ENCODE results near the gene ST6GALNAC2.

The ST6GALNAC2 gene

DNA sequence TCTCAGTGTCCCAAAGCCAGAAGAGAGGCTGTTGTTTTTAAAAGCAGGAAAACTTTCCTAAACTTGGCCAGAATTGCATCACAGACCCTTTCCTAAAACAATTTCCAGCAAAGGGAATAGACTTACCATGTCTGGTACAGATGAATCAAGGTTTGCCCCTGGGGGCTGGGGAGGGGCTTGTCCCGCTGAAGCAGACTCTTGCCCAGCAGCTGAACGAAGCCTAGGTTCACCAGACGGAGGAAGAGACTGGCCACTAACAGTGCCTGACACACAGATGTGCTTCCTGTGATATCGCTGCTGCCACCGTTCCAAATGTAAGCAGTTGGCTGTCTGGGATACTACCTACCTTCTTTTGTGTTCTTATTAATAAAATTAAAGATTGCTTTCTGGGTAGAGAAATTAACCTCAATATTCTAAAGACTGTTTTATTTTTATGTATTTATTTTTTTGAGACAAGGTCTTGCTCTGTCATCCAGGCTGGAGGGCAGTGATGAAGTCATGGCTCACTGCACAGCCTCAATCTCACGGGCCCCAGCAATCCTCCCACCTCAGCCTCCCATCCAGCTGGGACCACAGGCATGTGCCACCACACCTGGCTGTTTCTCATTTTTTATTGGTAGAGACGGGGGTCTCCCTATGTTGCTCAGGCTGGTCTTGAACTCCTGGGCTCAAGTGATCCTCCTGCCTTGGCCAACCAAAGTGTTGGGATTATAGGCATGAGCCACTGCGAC is 32.3 kb downstream of the ST6GALNAC2 start:
- no peak for DNase-seq

DNA sequence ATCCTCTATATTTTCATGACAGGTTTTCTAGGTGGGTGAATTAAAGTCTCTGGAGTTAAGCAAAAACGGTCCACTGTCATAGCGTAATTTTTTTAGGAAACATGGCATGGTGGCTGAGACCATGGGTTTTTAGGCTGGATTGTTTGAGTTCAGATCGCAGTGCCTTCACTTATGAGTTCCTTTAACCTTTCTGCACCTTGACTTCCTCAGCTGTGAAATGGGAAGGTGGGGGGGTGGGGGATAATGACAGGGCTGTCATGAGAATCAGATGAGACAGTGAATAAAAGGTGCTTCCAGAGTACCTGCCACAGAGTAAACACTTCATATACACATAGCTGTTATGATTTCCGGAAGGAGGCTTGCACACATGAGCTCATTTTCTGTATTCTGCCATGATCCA is 34.0 kb downstream of the ST6GALNAC2 start:
- DNase-seq = no peak

DNA sequence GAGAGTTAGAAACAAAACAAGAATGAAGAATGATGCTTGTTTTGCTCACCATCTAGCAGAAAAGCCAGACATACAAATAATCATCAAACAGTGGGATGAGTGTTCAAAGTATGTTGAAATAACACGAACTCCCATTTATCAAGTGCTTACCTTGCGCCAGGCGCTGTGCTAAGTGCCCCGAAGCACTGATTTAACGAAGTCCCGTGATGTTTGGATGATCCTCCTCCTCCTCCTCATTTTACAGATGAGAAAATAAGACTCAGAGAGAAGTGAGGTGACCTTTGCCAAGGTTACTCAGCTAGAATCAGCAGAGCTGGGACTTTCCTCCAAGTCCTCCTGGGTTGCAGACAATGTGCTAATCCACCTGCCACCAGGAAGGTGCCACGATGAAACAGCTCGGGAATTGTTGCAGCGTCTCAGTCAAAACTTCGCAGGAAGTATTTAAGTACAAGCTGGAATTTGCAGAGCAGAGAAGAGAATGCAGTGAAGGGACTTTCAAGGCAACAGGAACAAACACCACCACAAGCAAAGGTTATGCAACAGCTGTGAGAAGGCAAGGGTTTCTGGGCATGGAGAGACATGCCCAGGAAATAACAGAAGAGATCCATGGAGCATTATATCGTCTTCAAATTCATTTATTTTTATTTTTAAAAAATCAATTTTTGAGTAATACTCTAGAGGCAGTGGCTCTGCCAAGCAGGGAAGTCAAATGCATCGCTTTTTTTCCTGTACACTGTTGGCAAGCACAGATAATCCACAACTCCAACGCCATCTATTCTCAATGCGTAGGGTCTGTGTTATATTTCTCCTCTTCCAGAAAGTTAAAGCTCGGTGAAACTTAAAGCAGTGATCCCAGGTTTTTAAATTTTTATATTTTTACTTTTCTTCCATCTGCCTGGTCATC is 34.7 kb downstream of the ST6GALNAC2 start:
- no peak for DNase-seq

DNA sequence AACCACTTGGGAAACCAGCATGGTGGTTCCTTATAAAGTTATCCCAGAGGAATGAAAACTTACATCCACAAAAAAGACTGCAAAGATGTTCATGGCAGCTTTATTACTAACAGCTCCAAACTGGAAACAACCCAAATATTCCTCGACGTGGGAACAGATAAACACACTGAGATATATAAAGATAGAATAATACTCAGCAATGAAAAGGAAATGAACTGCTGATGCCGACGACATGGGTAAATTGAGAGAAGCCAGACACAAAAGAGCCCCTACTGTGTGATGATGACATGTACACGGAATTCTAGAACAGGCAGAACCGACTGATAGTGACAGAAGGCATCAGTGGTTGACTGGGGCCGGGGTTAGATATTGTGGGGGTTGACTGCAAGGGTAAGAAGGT is 36.1 kb downstream of the ST6GALNAC2 start:
- DNase-seq = no peak

DNA sequence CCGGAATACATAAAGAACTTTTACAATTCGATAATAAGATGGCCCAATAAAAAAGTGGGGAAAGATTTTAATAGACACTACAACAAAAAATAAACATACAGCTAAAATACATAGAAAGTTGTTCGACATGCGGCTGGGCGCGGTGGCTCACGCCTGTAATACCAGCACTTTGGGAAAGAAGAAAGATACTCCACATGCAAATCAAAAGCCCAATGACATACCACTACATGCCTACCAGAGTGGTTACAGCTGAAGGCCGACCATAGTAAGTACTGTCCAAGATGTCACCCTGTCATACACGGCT is 36.5 kb downstream of the ST6GALNAC2 start:
- no peak for DNase-seq

DNA sequence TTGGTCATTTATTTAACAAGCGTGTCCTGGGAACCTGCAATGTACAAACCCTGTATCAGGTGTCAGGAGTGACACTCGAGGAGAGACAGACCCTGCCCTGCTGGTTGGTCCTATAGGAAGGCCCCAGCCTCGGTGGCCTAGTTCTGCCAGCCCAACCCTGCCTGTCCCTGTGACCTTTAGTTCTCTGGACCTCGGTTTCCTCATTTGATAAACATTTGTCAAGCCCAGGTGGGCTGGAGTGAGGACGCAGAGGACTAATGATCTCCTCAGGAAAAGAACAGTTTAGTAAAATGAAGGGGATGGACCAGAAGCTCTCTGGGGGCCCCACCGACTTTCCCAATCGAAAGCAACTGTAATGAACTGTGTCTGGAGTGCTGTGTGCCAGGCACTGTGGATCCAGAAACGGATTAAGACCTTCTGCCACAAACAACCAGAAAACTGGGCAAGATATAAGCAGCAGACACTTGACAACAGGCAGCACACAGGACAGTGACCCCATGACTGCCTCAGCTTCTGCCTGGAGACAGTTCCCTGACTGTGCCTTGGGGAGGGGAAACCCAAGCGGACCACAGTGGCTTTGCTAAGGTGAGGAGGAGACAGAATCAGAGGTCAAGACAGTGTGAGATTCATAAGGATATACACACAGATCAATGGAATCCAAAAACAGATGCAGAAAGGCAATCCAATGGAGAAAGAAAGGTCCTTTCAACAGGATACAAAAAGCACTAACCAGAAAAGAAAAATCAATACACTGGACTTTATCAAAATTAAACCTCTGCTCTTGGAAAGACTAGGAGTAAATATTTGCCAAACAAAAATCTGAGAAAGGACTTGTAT is 37.1 kb downstream of the ST6GALNAC2 start:
- no peak for DNase-seq

DNA sequence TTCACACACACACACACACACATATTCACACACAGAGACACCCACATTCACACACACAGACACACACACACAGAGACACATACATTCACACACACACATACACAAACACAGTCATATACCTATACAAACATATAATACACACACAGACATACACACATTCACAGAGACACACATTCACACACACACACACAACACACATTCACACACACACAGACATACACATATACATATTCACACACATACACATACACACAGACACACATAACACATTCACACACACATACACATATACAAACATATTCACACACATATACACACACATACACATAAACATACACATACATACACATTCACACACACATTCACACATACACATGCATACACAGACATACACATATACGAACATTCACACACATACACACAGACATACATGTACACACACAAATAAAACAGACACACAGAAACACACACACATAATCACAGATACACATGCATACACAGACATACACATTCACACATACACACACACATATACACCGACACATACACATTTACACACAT is 37.9 kb downstream of the ST6GALNAC2 start:
- DNase-seq = no peak

DNA sequence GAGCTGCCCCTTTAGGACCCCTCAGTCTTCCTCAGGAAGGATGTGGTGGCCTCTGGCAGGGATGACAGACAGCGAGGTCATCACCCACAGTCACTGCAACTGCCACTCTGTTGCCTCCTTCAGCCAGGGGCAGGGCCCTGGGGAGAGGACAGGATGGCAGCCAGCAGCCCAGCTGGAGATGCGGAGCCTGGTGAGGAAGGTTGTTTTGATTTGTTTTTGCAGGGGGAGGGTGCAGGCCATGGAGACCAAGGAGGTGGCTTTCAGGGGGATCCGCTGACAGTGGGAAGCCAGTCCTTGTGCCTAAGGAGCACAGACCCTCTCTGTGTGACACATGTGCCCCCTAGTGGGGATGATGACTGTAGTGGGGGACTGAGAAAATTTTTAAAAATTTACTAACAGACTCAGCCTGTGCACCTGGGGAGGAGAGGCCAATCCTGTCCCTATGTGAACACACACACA is 38.4 kb downstream of the ST6GALNAC2 start:
- peak in 1 of 2 experiments; percentile 68 for DNase-seq

DNA sequence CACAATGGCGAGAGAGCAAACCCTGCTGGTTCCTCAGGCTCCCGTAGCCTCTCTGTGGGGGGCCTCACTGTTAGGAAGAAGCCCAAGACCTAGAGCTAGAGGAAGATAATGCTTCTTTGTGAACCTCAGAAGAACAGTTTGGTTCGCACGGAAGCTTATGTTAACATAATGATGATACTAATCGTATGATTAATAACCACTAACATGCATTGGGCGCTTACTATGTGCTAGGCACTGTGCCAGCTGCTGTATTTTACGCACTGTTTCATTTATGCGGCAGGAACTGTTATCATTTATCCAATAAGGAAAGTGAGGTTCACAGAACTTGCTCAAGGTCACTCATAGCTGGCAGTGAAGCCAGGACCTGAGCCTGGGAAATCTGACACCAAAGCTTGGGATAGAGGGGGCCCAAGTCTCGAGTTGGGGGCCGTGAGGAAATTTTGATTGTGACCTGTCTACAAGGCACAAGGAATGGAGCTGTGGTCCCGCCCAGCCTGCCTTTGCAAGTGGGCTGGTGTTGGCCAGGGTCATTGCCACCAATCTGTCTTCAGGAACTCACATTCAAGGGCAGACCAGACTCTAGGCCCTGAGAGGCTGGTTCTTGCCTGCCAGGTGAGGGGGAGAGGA is 39.0 kb downstream of the ST6GALNAC2 start:
- DNase-seq = peak; percentile 19 to 68

DNA sequence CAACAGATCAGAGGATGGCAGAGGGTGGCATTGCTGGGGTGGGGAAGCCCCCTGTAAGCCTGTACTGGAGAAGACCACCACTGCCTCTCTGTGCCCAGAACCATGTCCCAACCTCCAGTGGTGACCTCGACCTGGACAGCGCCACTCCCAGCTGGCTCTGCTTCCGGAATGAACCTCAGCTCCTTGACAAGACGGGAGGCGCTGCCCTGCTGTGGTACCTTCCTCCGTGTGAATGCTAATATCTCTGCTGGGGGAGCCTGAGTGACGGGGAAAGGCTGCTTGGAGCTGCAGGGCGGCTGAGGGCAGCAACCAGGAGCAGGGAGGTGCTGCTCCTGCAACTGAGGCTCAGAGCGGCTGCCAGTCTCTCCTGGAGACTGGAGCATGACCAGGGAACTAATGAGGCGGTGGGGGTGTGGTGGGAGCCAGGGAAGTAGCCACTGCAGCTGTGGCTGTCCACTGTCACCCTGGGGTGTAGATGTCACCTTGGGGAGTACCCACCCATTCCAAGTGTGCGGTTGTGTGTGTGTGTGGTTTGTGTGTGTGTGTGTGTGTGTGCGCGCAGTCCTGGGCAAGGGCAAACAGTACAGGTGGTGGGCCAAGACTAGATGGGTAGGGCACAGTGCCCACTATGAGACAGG is 39.6 kb downstream of the ST6GALNAC2 start:
- no peak for DNase-seq

DNA sequence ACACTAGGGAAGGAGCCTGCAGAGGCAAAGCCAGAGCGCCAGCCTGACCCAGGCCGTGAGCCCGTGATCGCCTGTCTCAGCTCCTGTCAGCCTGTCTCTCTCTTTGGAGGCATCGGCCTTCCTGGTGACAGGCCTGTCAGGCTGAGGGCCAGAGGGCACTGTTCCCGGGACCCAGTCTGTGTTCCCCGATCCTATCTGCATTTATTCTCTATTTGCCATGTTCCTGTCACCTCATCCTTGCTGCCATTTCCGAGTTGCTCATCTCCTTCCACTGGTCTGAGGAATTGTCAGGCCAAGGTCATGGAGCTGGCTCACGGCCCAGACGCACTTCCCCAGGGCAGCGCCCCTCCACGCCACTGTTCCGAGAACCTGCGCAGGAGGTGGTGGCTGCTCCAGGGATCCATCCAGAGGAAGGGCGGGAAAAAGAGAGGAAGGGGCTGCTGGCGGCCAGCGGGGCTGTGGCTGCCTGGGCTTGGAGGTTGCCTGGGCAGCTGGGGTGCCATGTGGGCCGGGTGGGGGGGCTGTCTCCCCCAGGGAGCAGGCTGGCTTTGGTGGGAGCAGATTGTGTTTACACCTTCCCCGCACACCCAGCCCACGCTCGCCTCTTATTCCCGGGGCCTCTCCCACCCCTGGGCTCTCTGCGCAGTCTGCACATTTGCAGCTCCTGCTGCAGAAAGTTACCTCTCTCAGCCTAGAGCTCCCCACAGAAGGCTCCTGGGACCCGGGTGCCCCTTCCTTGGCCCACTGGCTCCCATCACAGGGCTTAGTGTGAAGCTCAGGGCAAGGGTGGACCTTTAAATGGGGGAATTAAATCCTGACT is 40.9 kb downstream of the ST6GALNAC2 start:
- DNase-seq = no peak

DNA sequence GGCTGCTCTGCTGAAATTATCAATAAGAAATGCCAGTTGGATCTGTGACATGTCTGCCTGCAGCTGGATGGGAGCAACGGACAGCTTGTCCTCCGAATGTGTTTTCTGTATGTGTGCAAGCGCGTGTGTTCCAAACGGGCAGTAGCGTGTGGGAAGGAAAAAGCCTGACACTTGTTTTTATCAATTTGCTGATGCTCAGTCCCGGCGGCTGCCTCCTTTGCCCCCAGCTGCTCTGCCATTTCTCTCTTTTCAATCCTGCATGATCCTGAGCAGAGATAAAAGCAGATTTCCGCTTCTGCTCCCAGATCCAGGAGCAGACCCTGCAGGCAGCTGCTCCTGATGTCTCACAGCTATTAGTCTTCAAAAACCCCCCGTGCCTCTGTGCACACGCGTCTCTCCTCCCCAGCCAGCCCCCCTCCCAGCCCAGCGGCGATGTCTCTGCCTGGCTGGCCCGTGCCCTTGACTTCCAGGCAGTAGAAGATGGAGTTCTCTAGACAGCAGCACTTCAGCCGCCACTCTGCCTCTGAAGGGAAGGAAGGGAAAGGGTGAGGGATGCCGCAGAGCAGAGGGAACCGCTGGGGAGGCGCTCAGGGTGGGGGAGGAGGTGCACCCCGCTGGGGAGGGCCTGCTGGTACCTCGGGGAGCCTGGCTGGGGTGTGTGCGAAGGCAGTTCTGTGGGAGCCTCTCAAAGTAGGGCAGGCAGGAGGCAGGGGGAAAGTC is 41.7 kb downstream of the ST6GALNAC2 start:
- no peak for DNase-seq

DNA sequence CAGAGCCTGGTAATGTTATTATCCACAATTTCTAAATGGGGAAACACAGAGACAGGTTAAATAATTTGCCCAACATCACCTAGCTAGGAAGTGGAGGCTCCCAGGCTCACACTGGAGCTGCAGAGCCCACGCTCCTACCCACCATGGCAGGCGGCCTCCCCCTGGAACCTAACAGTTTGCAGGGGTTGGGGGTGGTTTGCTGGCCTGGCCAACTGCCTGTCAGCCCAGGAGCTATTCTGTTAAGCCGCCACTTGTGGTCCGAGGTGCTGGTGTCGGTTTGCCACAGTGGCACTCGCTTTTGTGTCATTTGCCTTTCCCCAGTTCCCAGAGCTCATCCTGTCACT is 42.2 kb downstream of the ST6GALNAC2 start:
- DNase-seq = no peak

DNA sequence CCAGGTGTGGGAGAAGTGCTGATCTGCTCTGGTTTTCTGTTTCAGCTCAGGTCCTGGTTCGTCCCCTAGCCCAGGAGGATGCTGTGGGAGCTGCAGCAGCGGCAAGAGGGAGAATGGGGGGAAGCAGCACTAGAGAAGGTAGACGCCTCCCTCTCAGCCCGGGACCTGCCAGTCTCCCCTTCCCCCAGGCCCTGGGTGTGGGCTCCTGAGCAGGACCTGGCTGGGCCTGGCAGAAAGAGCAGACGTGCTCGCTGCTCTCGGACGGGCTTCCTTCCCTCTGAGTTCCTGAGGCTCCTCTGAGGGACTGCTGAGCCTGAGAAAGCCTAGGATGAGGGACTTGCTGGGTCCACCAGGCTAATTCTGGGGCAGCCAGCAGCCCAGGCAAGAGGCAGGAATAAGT is 42.7 kb downstream of the ST6GALNAC2 start:
- no peak for DNase-seq

DNA sequence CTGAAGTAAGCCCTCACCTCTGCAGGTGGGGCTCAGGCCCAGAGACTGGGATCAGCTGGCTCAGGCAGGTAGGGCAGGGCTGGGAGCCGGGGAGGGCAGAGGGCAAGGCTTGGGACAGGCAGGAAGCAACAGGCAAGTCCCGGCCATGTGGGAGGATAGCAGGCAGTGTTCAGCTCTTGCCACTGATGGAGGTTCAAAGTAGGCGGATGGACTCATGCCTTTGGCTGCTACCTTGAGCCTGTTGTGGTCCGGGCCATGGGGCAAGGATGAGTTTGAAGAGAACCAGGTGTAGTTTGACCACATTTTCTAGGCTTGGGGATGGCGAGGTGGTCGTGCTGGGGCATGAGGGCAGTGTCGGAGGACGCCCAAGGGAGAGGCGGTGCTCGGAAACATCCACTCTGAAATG is 43.1 kb downstream of the ST6GALNAC2 start:
- DNase-seq = no peak

DNA sequence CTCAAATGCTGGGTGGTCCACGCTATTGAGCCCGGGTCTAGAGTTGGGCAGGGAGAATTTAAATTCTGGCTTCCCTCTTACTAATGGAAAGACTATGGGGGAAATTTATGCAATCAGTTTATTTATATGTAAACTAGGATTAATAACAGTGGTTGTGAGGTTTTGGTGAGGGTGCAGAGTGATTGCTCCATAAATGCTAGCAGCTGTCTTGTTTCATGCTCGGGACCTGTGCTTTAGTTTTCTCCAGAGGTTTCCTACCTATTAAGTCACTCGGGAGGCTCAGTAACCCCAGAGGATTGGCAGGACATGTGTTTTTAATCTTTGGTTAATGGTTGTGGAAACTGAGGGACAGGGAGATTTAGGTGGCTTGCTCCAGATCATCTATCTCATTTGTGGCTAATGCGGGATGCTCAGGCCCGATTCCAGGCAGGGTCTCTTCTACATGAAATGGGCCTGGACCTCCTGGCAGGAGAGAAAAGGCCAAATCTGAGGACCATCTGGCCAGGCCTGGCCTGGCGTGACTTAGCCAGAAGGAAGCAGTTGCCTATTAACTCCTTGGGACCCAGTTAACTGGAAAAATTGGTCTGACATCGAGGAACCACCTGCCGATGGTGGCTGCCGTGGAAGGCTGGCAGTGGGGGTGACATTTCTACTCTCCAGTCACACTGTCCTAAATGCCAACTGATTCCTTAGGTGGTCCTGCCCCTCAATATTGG is 43.8 kb downstream of the ST6GALNAC2 start:
- peak in 1 of 2 experiments; percentile 45 for DNase-seq

DNA sequence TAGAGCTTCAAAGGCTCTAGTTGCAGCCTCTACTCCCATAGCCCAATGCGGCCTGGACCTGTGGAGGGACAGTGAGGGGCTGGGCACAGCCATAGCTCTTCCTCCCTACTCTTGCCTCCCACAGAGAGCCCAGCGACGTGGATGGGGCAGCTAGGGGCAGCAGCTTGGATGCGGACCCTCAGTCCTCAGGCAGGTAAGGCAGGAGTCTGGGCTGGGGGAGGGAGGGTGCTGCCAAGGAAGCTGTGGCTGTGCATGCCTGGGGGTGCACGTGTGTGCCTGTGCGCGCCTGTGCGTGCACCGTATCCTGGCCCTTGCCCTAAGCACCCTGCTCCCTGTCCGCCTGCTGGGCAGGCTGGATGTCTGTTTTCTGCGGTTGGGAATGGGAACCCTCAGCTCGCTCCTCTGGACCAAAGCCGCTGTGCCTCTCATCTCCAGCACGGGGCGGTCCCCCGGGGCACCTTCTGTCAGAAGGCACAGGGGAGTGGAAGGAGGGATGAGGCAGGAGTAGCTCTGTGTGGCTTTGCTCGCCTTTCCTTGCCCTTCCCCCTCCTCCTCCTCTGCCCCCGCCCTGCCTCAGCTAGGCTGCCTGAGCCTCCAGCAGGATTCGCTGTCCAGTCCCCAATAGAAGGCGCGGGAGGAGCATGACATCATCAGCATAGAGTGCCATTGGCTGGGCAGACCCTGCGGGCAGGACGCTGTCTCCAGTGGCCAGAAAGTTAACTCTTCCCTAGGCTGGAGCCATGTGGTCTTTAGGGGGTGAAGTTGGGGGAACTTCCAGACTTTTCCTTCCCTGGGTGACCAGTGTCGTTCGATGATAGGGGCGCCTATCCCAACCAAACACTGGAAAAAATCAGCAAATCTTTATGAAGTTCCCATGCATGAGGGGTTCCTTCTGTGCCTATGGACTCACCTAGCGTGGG is 45.0 kb downstream of the ST6GALNAC2 start:
- peak in 1 of 2 experiments; percentile 53 for DNase-seq

DNA sequence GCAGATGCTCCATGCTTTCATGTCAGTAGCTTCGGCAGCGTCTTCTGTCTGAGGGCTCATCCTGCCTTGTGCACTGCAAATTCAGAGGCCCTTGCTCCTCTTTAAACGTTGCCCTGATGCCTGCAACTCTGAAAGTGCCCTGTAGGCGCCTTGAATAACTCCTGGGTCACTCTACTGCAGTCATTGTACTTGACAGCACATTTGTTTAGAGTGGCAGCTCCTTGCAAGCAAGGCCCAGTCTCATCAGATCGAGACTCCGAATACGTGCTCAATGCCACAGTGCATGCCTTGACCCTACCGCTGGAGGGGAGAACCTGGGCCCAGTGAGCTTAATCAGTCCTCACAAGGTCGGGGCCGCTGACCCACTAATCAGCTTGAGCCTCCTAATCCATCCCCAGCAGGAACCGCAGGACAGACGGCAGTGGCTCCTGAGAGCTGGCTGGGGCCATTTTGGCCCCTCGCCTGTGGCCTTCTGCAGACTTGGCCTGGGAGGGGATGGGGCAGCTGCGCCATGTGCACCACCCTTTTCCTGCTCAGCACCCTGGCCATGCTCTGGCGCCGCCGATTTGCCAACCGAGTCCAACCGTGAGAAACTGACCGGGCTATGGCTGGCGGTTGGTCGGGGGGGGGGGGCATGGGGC is 45.9 kb downstream of the ST6GALNAC2 start, which contains the start of gene PRCD:
PRCD (plus strand) TSS at position 414 of the 641 bp plus-strand sequence; CDS start at position 512, 98 bp downstream.
- DNase-seq = no peak

Measured in NCI-H446 (cell line).